Ovary (tissue), 9 donors: ENCODE data around the gene IGF2BP2. TPM values are rescaled to one million over a fixed set of nuclear protein-coding genes. Genes with fewer than 3 reads are reported as not detected.

ENCODE experiments used
- DNase-seq, 5 donors: peaks; one replicate each; pipeline ENCODE4 v3.0.0-alpha.2; 2019 to 2020
- H3K27ac ChIP-seq, 2 donors: fragments of 200-600 bp; one replicate each; pipeline versions ENCODE4 v1.5.1 to v1.8.0; 2019 to 2022
- H3K27me3 ChIP-seq: fragments of 200-600 bp; one replicate; pipeline ENCODE4 v1.8.0; 2022
- H3K36me3 ChIP-seq: fragments of 200-600 bp; sonication (generic); one replicate; pipeline ENCODE4 v1.5.1; 2019
- H3K4me1 ChIP-seq: one replicate; pipeline ENCODE4 v1.8.1; 2013; ENCODE audit warnings: mild to moderate bottlenecking, moderate library complexity; ENCODE audit not compliant: insufficient read depth
- H3K4me3 ChIP-seq: fragments of 200-600 bp; sonication (generic); one replicate; pipeline ENCODE4 v1.5.1; 2017
- H3K9me3 ChIP-seq, 2 donors: fragments of 200-600 bp in 1 of 2; sonication (generic) in 1 of 2; one replicate each; pipeline versions ENCODE4 v1.5.1 to v1.8.1; 2013 to 2019; ENCODE audit warnings: mild to moderate bottlenecking in 1 of 2, moderate library complexity in 1 of 2
- CTCF ChIP-seq, 3 donors: fragments of 450-650 bp in 2 of 3; fragments of 200-600 bp in 1 of 3; IDR thresholded peaks; one replicate each; pipeline versions ENCODE4 v1.5.1 to v1.8.0; 2016 to 2022; ENCODE audit warnings: antibody characterized with exemption in 3 of 3, mild to moderate bottlenecking in 1 of 3
- EP300 ChIP-seq: sonication (generic); formaldehyde crosslinking; IDR thresholded peaks from one replicate; pipeline ENCODE4 v1.6.1; 2017; ENCODE audit warnings: antibody characterized with exemption
- POLR2A ChIP-seq: fragments of 450-650 bp; IDR thresholded peaks from one replicate; pipeline ENCODE4 v1.6.1; 2017; ENCODE audit warnings: antibody characterized with exemption, mild to moderate bottlenecking, moderate library complexity
- WGBS, 3 donors: extraction: QIAGEN DNeasy Blood & Tissue Kit in 1 of 3; methylation state at CpG; one replicate each; pipeline versions ENCODE4 v1.1.5 to v1.1.7; 2013 to 2017; 5-methylcytosine and 5-hydroxymethylcytosine counted together
- intact Hi-C, 4 donors: fragments of 100-400 bp; cut with DNase I; formaldehyde crosslinking; loops; one replicate each; pipeline versions ENCODE4 v1.11.0 to v1.15.1; 2022 to 2023
- polyA plus RNA-seq, 2 donors: library from polyadenylated mRNA; stranded (reverse); fragments of 200-250 nt in 1 of 2; fragments of 350-450 nt in 1 of 2; fragmentation: Illumina TruSeq in 1 of 2; extraction: RNeasy Lipid Tissue Mini Kit (QIAGEN cat#74804) in 1 of 2; gene quantifications; one replicate each; pipeline ENCODE4 v1.2.3, GENCODE V29; 2013 to 2014
- total RNA-seq, 7 donors: library from RNA; depleted of rRNA in 2 of 7; stranded (reverse); fragments of >200 nt in 2 of 7; fragmentation: NEBNext Ultra II Directional in 3 of 7; extraction: Animal tissue kit (Norgen Biotek cat#: 25700) in 3 of 7; gene quantifications; one replicate each; pipeline versions ENCODE4 v1.1.0 to v1.2.4, GENCODE V29; 2016 to 2023
- donor health status: DM: no; HTN: no; CAD: no; lungs with moderate emphysema.
- donor health status: DM: no; HTN: no; CAD: no.
- donor health status: Bipolar disorder and iron deficiency.
- donor health status: DM: yes; HTN: yes; CAD: no.
- donor health status: DM: no; HTN: no; CAD: no.
- donor health status: DM: yes; HTN: yes; CAD: no.

The IGF2BP2 gene
- total and polyA plus RNA-seq, 9 donors: 4.6 to 31.1 (median 13.7) TPM

- Histone ChIP-seq H3K27ac (no peak overlapping the region), H3K9me3 (no peaks in the 10 kb centered on the region), H3K36me3 (no peaks in the 10 kb centered on the region), H3K4me3 (no peak overlapping the region), H3K27me3 (no peaks in the 10 kb centered on the region), H3K4me1 (no peaks in the 10 kb centered on the region)
- no peak for DNase-seq
- intact Hi-C loops: no loop called here
- TF ChIP-seq EP300: no peak
- TF ChIP-seq CTCF (IDR thresholded peaks at IDR 0.05): no peak
- no peak for TF ChIP-seq POLR2A
- 61 to 66% (median 63%) methylated on average over 8 of the region's 8 CpGs for WGBS, 3 donors
Measured at GRCh38 chr3:185715091-185715490, 109.8 kb downstream of the IGF2BP2 start.

- Histone ChIP-seq H3K4me1 (no peaks in the 10 kb centered on the region), H3K36me3 (no peaks in the 10 kb centered on the region), H3K27me3 (no peaks in the 10 kb centered on the region), H3K27ac (no peak overlapping the region), H3K4me3 (no peak overlapping the region), H3K9me3 (no peaks in the 10 kb centered on the region)
- intact Hi-C loops: no loop called here
- 85 to 93% (median 93%) methylated on average over 2 of the region's 2 CpGs for WGBS, 3 donors
- no peak for DNase-seq
- TF ChIP-seq CTCF (IDR thresholded peaks at IDR 0.05) (no peak), POLR2A (no peak), EP300 (no peak)
Measured at GRCh38 chr3:185714085-185714484, 110.8 kb downstream of the IGF2BP2 start.

GRCh38 chr3:185713015-185713414 is 111.8 kb downstream of the IGF2BP2 start:
- no peaks in the 10 kb centered on the region for H3K27me3 ChIP-seq
- TF ChIP-seq CTCF (IDR thresholded peaks at IDR 0.05) (no peak), EP300 (no peak), POLR2A (no peak)
- no peaks in the 10 kb centered on the region for H3K36me3 ChIP-seq
- WGBS, 3 donors: 92 to 100% (median 97%) methylated on average over 1 of the region's 1 CpG
- DNase-seq: no peak
- no peak overlapping the region for H3K27ac ChIP-seq
- intact Hi-C loops: no loop called here
- no peak overlapping the region for H3K4me3 ChIP-seq
- H3K9me3 ChIP-seq: no peaks in the 10 kb centered on the region
- no peaks in the 10 kb centered on the region for H3K4me1 ChIP-seq

- intact Hi-C loops: no loop called here
- 89 to 94% (median 90%) methylated on average over 3 of the region's 3 CpGs for WGBS, 3 donors
- Histone ChIP-seq H3K36me3 (no peaks in the 10 kb centered on the region), H3K27ac (no peak overlapping the region), H3K4me3 (no peak overlapping the region), H3K4me1 (no peaks in the 10 kb centered on the region), H3K27me3 (no peaks in the 10 kb centered on the region), H3K9me3 (no peaks in the 10 kb centered on the region)
- DNase-seq: no peak
- TF ChIP-seq POLR2A: no peak
Measured at GRCh38 chr3:185712337-185712736, 112.5 kb downstream of the IGF2BP2 start.

- H3K4me3 ChIP-seq: no peak overlapping the region
- no peaks in the 10 kb centered on the region for H3K9me3 ChIP-seq
- intact Hi-C loops: no loop called here
- no peaks in the 10 kb centered on the region for H3K36me3 ChIP-seq
- no peaks in the 10 kb centered on the region for H3K4me1 ChIP-seq
- DNase-seq: no peak
- no peaks in the 10 kb centered on the region for H3K27me3 ChIP-seq
- WGBS, 3 donors: 58 to 62% (median 59%) methylated on average over 8 of the region's 8 CpGs
- TF ChIP-seq POLR2A (no peak), EP300 (no peak), CTCF (IDR thresholded peaks at IDR 0.05) (no peak)
- H3K27ac ChIP-seq: no peak overlapping the region
Measured at GRCh38 chr3:185711255-185711870, 113.5 kb downstream of the IGF2BP2 start.
